GM12864 (cell line): ENCODE data around the gene SCFD2.
"Not testable (repeated sequence)": the region's sequence is repeated elsewhere in the genome, so short reads cannot be mapped to it uniquely, and the experiment has no call there.

Experiments
- DNase-seq: peaks from one replicate; pipeline ENCODE4 v3.0.0-alpha.2; 2011; ENCODE audit warnings: low read depth
- H3K4me3 ChIP-seq: 2 replicates; pipeline ENCODE4 v1.5.1; 2011; ENCODE audit warnings: mild to moderate bottlenecking, low read depth, low read length, control low read depth
- TF ChIP-seq, protein P1 (sequence below): IDR thresholded peaks from 2 replicates; pipeline ENCODE4 v1.5.1; 2011; ENCODE audit warnings: low read depth, mild to moderate bottlenecking, moderate library complexity, low read length, control low read depth, inconsistent platforms; ENCODE audit errors: missing control alignments

Gene SCFD2

DNA sequence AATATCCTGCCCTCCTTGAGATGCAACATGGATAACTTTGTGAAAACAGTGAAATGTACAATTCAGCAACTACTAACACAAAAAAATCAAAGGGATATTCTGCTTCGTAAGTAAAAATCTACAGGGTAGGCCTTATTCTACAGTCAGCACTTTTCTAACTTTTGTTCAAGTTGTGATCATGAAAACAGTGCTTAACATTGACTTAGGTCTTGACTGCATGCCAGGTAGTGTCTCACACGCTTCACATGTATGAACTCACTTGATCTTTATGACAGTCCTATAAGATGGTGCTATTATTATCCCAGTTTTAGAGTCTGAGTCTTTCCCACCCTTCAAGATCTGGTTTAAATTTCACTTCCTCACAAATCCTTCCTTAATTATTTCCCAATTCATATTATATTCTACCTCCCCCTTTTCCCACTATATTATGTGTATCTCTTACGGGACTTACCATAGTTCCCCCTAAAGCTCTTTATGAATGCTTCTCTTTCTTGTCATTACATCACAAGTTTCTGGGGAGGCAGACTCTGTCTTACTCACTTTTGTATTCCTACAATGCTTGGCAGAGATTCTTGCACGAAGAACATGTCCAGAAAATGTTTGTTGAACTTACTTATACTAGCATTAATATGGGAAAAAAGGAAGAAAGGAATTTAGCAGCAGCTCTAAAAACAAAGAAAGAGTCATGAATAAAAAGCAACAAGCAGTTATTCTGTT lies 179.8 kb downstream of the SCFD2 start:
- no peak for DNase-seq
- H3K4me3 ChIP-seq, result no peak overlapping the region
- TF ChIP-seq, protein P1, sequence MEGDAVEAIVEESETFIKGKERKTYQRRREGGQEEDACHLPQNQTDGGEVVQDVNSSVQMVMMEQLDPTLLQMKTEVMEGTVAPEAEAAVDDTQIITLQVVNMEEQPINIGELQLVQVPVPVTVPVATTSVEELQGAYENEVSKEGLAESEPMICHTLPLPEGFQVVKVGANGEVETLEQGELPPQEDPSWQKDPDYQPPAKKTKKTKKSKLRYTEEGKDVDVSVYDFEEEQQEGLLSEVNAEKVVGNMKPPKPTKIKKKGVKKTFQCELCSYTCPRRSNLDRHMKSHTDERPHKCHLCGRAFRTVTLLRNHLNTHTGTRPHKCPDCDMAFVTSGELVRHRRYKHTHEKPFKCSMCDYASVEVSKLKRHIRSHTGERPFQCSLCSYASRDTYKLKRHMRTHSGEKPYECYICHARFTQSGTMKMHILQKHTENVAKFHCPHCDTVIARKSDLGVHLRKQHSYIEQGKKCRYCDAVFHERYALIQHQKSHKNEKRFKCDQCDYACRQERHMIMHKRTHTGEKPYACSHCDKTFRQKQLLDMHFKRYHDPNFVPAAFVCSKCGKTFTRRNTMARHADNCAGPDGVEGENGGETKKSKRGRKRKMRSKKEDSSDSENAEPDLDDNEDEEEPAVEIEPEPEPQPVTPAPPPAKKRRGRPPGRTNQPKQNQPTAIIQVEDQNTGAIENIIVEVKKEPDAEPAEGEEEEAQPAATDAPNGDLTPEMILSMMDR, result no peak

DNA sequence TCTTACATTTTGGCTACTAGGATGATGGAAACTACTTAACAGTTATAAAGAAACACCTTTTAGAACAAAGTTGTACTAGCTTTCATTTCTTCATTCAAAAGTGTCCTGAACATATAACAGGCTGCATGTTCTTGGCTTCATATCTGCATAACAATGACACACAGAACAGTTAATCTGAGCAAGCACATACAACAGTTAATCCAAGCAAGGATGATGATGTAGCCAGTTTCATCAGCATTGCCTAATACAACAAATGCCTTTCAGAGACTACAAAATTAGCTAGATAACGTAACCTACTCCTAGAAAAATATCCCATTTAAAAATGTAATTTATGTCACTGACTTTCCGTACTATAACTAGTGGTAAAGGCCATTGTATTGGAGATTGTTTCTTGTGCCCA lies 182.1 kb downstream of the SCFD2 start:
- TF ChIP-seq, protein P1, result no peak
- no peak for DNase-seq
- no peak overlapping the region for H3K4me3 ChIP-seq

DNA sequence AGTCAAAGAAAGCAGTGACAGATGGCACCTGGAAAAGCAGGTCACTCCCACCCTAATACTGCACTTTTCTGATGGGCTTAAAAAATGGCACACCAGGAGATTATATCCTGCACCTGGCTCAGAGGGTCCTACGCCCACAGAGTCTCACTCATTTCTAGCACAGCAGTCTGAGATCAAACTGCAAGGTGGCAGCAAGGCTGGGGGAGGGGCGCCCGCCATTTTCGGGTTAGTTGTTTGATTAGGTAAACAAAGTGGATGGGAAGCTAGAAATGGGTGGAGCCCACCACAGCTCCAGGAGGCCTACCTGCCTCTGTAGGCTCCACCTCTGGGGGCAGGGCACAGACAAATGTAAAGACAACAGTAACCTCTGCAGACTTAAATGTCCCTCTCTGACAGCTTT lies 188.1 kb downstream of the SCFD2 start:
- DNase-seq, H3K4me3 ChIP-seq: not testable (repeated sequence)

GRCh38 chr4:53175640-53176039 lies 190.2 kb downstream of the SCFD2 start:
- TF ChIP-seq, protein P1, result no peak
- H3K4me3 ChIP-seq, result no peak overlapping the region
- DNase-seq, result no peak

DNA sequence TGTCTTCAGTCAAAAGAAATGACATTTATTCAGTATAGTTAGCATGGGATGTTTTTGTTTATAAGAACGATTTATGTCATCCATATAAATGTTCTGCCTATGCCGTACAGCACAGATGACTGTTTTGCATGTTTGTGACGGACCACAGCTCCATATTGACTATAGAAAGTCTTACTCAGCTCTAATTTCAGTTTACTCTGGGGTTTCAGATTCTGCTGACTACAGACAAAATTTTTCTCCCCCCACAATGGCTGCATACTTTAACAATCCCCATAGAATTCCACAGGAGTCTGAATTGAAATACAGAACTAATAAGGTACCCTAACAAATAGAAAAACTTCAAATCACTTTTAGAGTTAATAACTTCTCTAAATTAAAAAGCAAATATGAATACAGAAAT lies 191.0 kb downstream of the SCFD2 start:
- H3K4me3 ChIP-seq, result no peak overlapping the region
- no peak for DNase-seq

GRCh38 chr4:53173576-53173975 lies 192.3 kb downstream of the SCFD2 start:
- TF ChIP-seq, protein P1, result no peak
- no peak overlapping the region for H3K4me3 ChIP-seq
- no peak for DNase-seq

More for the DNA sequence above, 191.0 kb downstream of the SCFD2 start:
- TF ChIP-seq, protein P1, result no peak

DNA sequence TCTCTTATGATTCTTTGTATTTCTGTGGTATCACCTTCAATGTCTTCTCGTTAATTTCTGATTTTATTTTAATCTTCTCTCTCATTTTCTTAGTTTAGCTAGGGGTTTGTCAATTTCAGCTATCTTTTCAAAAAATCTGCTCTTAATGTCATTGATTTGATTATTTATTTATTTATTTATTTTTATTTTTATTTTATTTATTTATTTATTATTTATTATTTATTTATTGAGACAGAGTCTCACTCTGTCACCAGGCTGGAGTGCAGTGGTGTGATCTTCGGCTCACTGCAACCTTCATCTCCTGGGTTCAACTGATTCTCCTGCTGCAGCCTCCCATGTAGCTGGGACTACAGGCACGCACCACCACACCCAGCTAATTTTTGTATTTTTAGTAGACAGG lies 194.1 kb downstream of the SCFD2 start:
- no peak overlapping the region for H3K4me3 ChIP-seq
- TF ChIP-seq, protein P1, result no peak
- DNase-seq, result no peak
